Measurements from ENCODE around the gene PPP6R2.

- TF ChIP-seq CTCF (IDR thresholded peaks at IDR 0.05): no peak
- no peak for TF ChIP-seq JUNB (IDR thresholded peaks at IDR 0.05)
Observed at GRCh38 chr22:50425179-50425916, 82.2 kb downstream of the PPP6R2 start.

Measured in A549 (cell line).